ENCODE results near the gene CSNK1A1. TPM values are rescaled to one million over a fixed set of nuclear protein-coding genes. Genes with fewer than 3 reads are reported as not detected.
"Not testable (repeated sequence)": the region's sequence is repeated elsewhere in the genome, so short reads cannot be mapped to it uniquely, and the experiment has no call there.

Gene CSNK1A1
- total RNA-seq, 1 donor from 2014 or later, result 195 TPM

DNA sequence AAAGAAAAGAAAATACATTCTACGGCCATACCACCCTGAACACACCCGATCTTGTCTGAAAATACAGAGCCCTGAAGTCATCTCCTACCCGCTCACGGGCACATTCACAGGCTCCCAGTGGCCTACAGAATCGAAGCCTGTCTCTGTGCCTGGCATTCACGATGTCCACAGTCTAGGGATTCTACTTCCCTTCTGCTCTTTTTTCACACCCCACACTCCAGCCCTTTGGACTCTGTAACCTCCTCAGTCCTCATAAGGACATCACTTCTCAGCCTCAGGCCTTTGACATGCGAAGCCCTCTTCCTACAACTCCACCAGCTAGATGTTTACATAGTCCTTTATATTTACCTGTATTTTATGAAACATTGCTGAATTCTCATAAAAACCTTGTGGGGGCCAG lies 77.8 kb downstream of the CSNK1A1 start:
- no peak for DNase-seq (ENCODE audit: low spot score)
- Mint-ChIP-seq H3K27me3 (ENCODE audit: insufficient read depth) (peaks cover 6% of the 10 kb centered on the region), H3K4me1 (ENCODE audit: low read depth) (no peaks in the 10 kb centered on the region), H3K27ac (no peak overlapping the region), H3K36me3 (ENCODE audit: low read depth) (no peaks in the 10 kb centered on the region), H3K4me3 (no peak overlapping the region), H3K9me3 (no peaks in the 10 kb centered on the region)
- intact Hi-C loops (cut with micrococcal nuclease), result no loop called here

DNA sequence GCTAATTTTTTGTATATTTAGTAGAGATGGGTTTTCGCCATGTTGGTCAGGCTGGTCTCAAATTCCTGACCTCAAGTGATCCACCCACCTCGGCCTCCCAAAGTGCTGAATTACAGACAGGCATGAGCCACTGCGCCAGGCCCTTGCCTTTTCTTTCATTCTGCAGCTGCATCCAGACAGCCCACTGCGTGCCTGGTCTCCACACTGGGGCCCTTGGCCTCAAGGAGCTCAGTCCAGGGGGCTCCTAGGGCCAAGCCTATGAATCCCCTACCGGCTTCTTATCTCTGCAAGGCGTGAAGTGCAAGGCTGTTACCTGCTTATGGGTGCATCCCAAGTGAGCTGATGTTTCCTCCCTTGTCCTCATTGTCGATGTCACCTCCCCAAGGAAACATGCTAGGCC lies 78.8 kb downstream of the CSNK1A1 start:
- Mint-ChIP-seq H3K27ac (no peak overlapping the region), H3K27me3 (ENCODE audit: insufficient read depth) (no peaks in the 10 kb centered on the region), H3K4me3 (no peak overlapping the region), H3K9me3 (no peaks in the 10 kb centered on the region), H3K4me1 (ENCODE audit: low read depth) (no peaks in the 10 kb centered on the region), H3K36me3 (ENCODE audit: low read depth) (no peaks in the 10 kb centered on the region)
- DNase-seq (ENCODE audit: low spot score), result no peak
- intact Hi-C loops (cut with micrococcal nuclease), result no loop called here

DNA sequence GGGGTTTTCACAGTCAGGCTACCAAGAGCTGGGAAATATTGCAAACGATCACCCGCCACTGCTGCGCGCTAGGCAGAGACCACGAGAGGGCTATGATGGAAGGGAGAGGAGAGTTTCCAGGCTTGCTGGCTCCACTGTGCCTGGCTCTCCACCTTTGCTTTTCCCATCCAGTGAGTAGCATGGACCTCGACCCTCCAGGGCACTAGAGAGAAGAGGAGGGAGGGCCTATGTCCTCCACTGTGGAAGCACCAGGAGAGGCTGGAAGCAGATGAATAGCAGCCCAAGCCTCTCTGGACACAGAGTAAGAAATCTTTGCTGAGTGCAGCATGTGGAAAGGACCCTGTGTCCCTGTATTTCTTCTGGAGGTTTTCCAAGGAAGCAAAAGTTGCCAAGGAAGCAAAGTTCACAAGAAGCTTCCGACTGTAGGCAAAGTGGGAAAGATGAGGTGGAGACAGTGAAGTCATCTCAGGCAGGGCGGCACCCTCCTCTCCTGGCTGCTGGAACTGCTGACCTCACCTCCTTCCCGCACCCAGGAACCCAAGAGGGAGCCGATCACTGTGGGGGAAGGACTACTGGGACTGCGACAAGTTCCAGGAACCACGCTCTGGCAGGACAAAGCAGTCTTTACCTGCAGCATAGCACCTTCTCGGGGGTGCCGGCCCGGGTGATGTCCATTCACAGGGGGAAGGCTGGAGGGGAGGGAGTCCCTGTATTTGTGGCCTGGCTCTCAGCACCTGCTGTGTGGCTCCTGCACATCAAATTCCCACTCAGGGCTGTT lies 79.6 kb downstream of the CSNK1A1 start:
- Mint-ChIP-seq H3K36me3 (ENCODE audit: low read depth) (no peaks in the 10 kb centered on the region), H3K27ac (no peak overlapping the region)
- intact Hi-C loops (cut with micrococcal nuclease), result no loop called here

DNA sequence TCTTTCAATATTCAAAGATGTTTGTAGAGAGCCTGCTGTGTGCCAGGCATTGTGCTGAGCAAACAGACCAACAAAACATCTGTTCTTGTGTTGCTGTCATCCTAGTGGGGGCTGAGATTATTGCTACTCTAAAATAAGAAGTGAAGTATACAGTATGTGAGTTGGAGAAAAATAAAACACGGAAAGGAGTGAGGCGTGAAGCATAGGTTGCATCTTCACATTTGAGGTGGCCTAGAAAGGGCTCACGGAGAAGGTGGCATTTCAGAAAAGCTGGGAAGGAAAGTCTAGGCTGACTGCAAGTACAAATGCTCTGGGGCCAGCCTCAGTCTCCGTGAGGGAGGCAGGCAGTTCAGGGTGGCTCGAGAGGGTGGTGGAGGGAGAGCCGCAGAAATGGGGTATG lies 80.3 kb downstream of the CSNK1A1 start:
- Mint-ChIP-seq H3K4me1 (ENCODE audit: low read depth) (no peaks in the 10 kb centered on the region), H3K27me3 (ENCODE audit: insufficient read depth) (no peaks in the 10 kb centered on the region), H3K4me3 (no peak overlapping the region), H3K36me3 (ENCODE audit: low read depth) (no peaks in the 10 kb centered on the region), H3K27ac (no peak overlapping the region), H3K9me3 (no peaks in the 10 kb centered on the region)
- intact Hi-C loops (cut with micrococcal nuclease), result no loop called here
- no peak for DNase-seq (ENCODE audit: low spot score)

More for the DNA sequence above, 79.6 kb downstream of the CSNK1A1 start:
- H3K9me3 Mint-ChIP-seq, result no peaks in the 10 kb centered on the region
- no peaks in the 10 kb centered on the region for H3K27me3 Mint-ChIP-seq (ENCODE audit: insufficient read depth)
- H3K4me3 Mint-ChIP-seq, result no peak overlapping the region
- DNase-seq (ENCODE audit: low spot score), result no peak
- H3K4me1 Mint-ChIP-seq (ENCODE audit: low read depth), result no peaks in the 10 kb centered on the region

GRCh38 chr5:149466457-149466972 lies 84.7 kb downstream of the CSNK1A1 start:
- H3K27me3 Mint-ChIP-seq (ENCODE audit: insufficient read depth), result no peaks in the 10 kb centered on the region
- H3K36me3 Mint-ChIP-seq (ENCODE audit: low read depth), result no peaks in the 10 kb centered on the region
- H3K27ac Mint-ChIP-seq, result no peak overlapping the region
- H3K9me3 Mint-ChIP-seq, result no peaks in the 10 kb centered on the region
- DNase-seq (ENCODE audit: low spot score), result no peak
- intact Hi-C loops (cut with micrococcal nuclease), result no loop called here
- no peak overlapping the region for H3K4me3 Mint-ChIP-seq
- no peaks in the 10 kb centered on the region for H3K4me1 Mint-ChIP-seq (ENCODE audit: low read depth)

DNA sequence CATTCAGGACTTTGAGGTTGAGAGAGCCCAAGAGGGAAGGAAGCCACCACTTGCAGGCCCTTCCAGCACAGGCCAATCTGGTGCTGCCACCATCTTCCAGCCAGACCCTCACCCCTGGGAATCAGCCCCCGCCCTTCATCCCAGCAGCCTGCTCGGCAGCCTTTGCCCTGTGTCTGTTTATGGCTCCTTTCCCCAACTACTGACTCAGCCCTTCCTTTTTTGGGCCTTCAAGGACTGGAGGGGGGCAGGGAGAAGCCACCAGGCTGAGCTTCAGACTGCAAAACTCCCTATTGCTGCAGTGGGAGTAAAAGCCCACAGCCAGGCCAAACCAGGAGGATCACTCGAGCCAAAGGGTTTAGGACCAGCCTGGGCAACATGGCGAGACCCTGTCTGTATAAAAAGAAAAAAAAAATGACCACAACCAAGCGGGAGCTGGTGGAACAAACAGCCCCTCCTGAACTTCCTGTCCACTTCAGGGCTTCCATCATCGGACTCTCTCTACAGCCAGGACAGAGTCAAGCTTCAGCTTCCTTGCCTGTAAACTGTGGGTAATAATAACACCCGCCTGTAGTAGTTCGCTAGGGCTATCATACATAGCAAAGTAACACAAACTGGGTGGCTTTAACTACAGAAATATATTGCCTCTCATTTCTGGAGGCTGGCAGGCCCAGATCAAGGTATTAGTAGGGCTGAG lies 86.3 kb downstream of the CSNK1A1 start:
- no peak overlapping the region for H3K27ac Mint-ChIP-seq
- no peak for DNase-seq (ENCODE audit: low spot score)
- peaks cover 2% of the 10 kb centered on the region for H3K27me3 Mint-ChIP-seq (ENCODE audit: insufficient read depth)
- H3K4me3 Mint-ChIP-seq, result no peak overlapping the region
- H3K36me3 Mint-ChIP-seq (ENCODE audit: low read depth), result no peaks in the 10 kb centered on the region
- intact Hi-C loops (cut with micrococcal nuclease), result no loop called here
- H3K9me3 Mint-ChIP-seq, result no peaks in the 10 kb centered on the region
- H3K4me1 Mint-ChIP-seq (ENCODE audit: low read depth), result no peaks in the 10 kb centered on the region

DNA sequence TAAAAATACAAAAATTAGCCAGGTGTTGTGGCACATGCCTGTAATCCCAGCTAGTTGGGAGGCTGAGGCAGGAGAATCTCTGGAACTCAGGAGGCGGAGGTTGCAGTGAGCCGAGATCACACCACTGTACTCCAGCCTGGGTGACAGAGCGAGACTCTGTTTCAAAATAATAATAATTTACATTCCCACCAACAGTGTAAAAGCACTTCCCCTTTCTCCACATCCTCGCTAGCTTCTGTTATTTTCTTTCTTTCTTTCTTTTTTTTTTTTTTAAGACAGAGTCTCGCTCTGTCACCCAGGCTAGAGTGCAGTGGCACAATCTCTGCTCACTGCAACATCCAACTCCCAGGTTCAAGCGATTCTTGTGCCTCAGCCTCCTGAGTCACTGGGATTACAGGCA lies 89.3 kb downstream of the CSNK1A1 start:
- H3K4me3 Mint-ChIP-seq; H3K27me3 Mint-ChIP-seq (ENCODE audit: insufficient read depth); H3K9me3 Mint-ChIP-seq; DNase-seq (ENCODE audit: low spot score); intact Hi-C loops (cut with micrococcal nuclease); H3K27ac Mint-ChIP-seq; H3K4me1 Mint-ChIP-seq (ENCODE audit: low read depth); H3K36me3 Mint-ChIP-seq (ENCODE audit: low read depth): not testable (repeated sequence)

- Mint-ChIP-seq H3K9me3 (no peaks in the 10 kb centered on the region), H3K27ac (no peak overlapping the region), H3K4me3 (no peak overlapping the region), H3K36me3 (ENCODE audit: low read depth) (no peaks in the 10 kb centered on the region), H3K27me3 (ENCODE audit: insufficient read depth) (peaks cover 5% of the 10 kb centered on the region), H3K4me1 (ENCODE audit: low read depth) (no peaks in the 10 kb centered on the region)
- intact Hi-C loops (cut with micrococcal nuclease), result no loop called here
- DNase-seq (ENCODE audit: low spot score), result no peak
These were observed 91.3 kb downstream of the CSNK1A1 start for GRCh38 chr5:149459891-149460290.

- H3K27me3 Mint-ChIP-seq (ENCODE audit: insufficient read depth), result peaks cover 5% of the 10 kb centered on the region
- H3K36me3 Mint-ChIP-seq (ENCODE audit: low read depth), result no peaks in the 10 kb centered on the region
- H3K4me3 Mint-ChIP-seq, result no peak overlapping the region
- H3K27ac Mint-ChIP-seq, result no peak overlapping the region
- DNase-seq (ENCODE audit: low spot score), result no peak
- intact Hi-C loops (cut with micrococcal nuclease), result no loop called here
- no peaks in the 10 kb centered on the region for H3K4me1 Mint-ChIP-seq (ENCODE audit: low read depth)
- H3K9me3 Mint-ChIP-seq, result no peaks in the 10 kb centered on the region
These were observed 93.9 kb downstream of the CSNK1A1 start for GRCh38 chr5:149457393-149457763.

- Mint-ChIP-seq H3K27ac (no peak overlapping the region), H3K4me1 (ENCODE audit: low read depth) (no peaks in the 10 kb centered on the region), H3K4me3 (no peak overlapping the region), H3K36me3 (ENCODE audit: low read depth) (no peaks in the 10 kb centered on the region), H3K27me3 (ENCODE audit: insufficient read depth) (peaks cover 5% of the 10 kb centered on the region), H3K9me3 (no peaks in the 10 kb centered on the region)
- no peak for DNase-seq (ENCODE audit: low spot score)
- intact Hi-C loops (cut with micrococcal nuclease), result no loop called here
These were observed 94.4 kb downstream of the CSNK1A1 start for GRCh38 chr5:149456597-149457392.

- DNase-seq (ENCODE audit: low spot score), result no peak
- intact Hi-C loops (cut with micrococcal nuclease), result no loop called here
- Mint-ChIP-seq H3K4me1 (ENCODE audit: low read depth) (no peaks in the 10 kb centered on the region), H3K9me3 (no peaks in the 10 kb centered on the region), H3K27me3 (ENCODE audit: insufficient read depth) (peaks cover 5% of the 10 kb centered on the region), H3K4me3 (no peak overlapping the region), H3K36me3 (ENCODE audit: low read depth) (no peaks in the 10 kb centered on the region), H3K27ac (no peak overlapping the region)
These were observed 95.3 kb downstream of the CSNK1A1 start for GRCh38 chr5:149455889-149456409.

DNA sequence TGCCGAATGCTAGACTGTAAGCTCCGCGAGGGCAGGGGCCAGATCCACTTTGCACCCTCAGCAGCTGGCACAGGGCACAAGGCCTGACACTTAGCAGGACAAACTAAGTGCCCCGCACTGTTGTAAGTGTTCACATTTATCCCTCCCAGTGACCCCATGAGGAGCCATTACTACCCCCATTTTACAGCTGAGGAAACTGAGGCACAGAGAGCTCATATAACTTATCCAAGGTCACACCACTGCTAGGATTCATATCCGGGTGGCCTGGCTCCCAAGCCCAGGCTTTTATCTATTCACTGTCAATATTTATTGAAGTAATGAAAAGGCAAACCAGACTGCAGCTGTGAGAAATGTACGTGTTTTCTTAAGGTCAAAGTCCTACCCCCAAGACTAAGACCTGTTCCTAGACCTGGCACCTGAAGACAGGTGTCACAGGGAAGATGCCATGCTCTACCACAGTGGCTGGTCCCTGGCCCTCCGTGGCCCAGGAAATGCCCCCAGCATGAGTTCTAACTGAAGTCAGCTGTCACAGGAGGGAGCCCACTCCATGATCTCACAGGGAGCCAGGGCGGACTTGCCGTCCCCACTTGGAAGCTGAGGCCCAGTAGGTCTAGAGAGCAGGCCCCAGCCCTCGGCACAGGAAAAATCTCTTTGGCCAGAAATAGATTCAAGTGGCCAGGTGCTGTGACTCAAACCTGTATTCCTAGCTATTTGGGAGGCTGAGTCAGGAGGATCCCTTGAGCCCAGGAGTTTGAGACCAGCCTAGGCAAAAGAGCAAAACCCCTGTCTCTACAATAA lies 97.4 kb downstream of the CSNK1A1 start:
- DNase-seq (ENCODE audit: low spot score), result no peak
- H3K27ac Mint-ChIP-seq, result no peak overlapping the region
- H3K9me3 Mint-ChIP-seq, result no peaks in the 10 kb centered on the region
- no peaks in the 10 kb centered on the region for H3K36me3 Mint-ChIP-seq (ENCODE audit: low read depth)
- H3K27me3 Mint-ChIP-seq (ENCODE audit: insufficient read depth), result no peaks in the 10 kb centered on the region
- intact Hi-C loops (cut with micrococcal nuclease), result no loop called here
- H3K4me3 Mint-ChIP-seq, result no peak overlapping the region
- H3K4me1 Mint-ChIP-seq (ENCODE audit: low read depth), result no peaks in the 10 kb centered on the region

Data from activated T-helper 1 cell treated with anti-CD3 and anti-CD28 coated beads, Interleukin-12 subunit alpha, Interleukin-12 subunit beta, Interleukin-2, Interleukin-4 antibody, amounts not matched to agents 30 ng/mL and 10 ng/mL and 1 ng/mL, durations not matched to agents 14 hours and 24 hours and 36 hours (primary cell).